Ectodermal cell (in vitro differentiated cells): Measurements from ENCODE around the gene AMHR2. TPM values are rescaled to one million over a fixed set of nuclear protein-coding genes. Genes with fewer than 3 reads are reported as not detected.
A peak's percentile ranks its signal among the peaks of the same experiment; 100 is the strongest.
"Not testable (repeated sequence)": the region's sequence is repeated elsewhere in the genome, so short reads cannot be mapped to it uniquely, and the experiment has no call there.

Experiments
- H3K27ac ChIP-seq: 2 replicates; pipeline ENCODE4 v1.7.0; 2013; ENCODE audit warnings: mild to moderate bottlenecking, low read depth, low read length; ENCODE audit not compliant: insufficient read depth, poor library complexity, severe bottlenecking
- H3K27me3 ChIP-seq: 2 replicates; pipeline ENCODE4 v1.7.0; 2013; ENCODE audit warnings: mild to moderate bottlenecking, low read length; ENCODE audit not compliant: insufficient read depth, control insufficient read depth, poor library complexity, severe bottlenecking
- H3K36me3 ChIP-seq: one replicate; pipeline ENCODE4 v1.7.0; 2013; ENCODE audit warnings: low read length; ENCODE audit not compliant: control insufficient read depth, insufficient read depth
- H3K4me1 ChIP-seq: one replicate; pipeline ENCODE4 v1.7.0; 2013; ENCODE audit warnings: low read length; ENCODE audit not compliant: control insufficient read depth, insufficient read depth
- H3K4me3 ChIP-seq: 2 replicates; pipeline ENCODE4 v1.7.0; 2013; ENCODE audit warnings: low read depth, low read length, control low read depth; ENCODE audit not compliant: insufficient read depth
- H3K9me3 ChIP-seq: 2 replicates; pipeline ENCODE4 v1.7.0; 2013; ENCODE audit warnings: mild to moderate bottlenecking, low read length, moderate library complexity; ENCODE audit not compliant: control insufficient read depth
- WGBS, 2 experiments: methylation state at CpG; one replicate each; pipeline ENCODE4 v1.1.7; 2013; ENCODE audit warnings: missing lambda C conversion rate in 2 of 2; 5-methylcytosine and 5-hydroxymethylcytosine counted together
- polyA plus RNA-seq, 4 experiments: library from polyadenylated mRNA; stranded (reverse); fragments of 50-300 nt; gene quantifications; one replicate each; pipeline ENCODE4 v1.2.3, GENCODE V29; 2013

AMHR2 gene
- polyA plus RNA-seq (2013, experiment 1 of 4), result 4.1 TPM
- polyA plus RNA-seq (2013, experiment 2 of 4), result 6.9 TPM
- 3.1 TPM for polyA plus RNA-seq (2013, experiment 3 of 4)
- polyA plus RNA-seq (2013, experiment 4 of 4), result 3.3 TPM

DNA sequence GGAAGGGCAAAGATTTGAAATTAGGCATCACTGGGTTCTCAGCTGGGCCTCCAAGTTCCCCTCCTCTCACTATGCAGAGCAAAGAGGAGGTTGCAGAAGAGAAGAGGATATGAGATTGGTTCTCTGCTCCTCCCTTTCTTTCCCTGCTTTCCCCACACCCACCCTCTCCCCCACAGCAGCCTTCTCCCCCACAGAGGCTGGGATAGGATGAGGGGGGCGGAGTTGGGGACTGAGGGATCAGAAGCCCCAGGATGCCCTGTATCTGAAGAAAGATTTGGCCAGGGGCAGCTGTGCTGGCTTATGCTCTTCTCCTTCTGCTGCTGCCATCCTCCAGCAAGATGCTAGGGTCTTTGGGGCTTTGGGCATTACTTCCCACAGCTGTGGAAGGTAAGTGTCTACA, at the start of gene AMHR2:
TSS of gene AMHR2 (plus strand) at position 259 of the 400 bp plus-strand sequence. CDS start at position 339, 80 bp downstream.
- 93 to 94% methylated on average over 1 of the region's 1 CpG for WGBS, 2 experiments

DNA sequence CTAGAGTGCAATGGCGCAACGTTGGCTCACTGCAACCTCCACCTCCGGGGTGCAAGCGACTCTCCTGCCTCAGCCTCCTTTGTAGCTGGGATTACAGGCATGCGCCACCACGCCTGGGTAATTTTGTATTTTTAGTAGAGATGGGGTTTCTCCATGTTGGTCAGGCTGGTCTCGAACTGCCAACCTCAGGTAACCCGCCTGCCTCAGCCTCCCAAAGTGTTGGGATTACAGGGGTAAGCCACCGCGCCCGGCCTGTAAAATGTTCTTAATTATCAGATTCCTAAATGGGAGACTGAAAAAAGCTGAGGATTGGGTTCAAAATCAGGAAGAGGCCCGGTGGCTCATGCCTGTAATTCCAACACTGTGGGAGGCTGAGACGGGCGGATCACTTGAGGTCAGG, 49.4 kb upstream of the AMHR2 start:
- WGBS, 2 experiments, result 85 to 90% methylated on average over 14 of the region's 14 CpGs
- not testable (repeated sequence) for H3K36me3 ChIP-seq, H3K4me3 ChIP-seq, H3K9me3 ChIP-seq, H3K27me3 ChIP-seq, H3K27ac ChIP-seq
- H3K4me1 ChIP-seq, result peaks cover 22% of the 10 kb centered on the region

More for the DNA sequence above, at the start of gene AMHR2:
- Histone ChIP-seq H3K4me1 (peaks cover 19% of the 10 kb centered on the region), H3K9me3 (no peaks in the 10 kb centered on the region), H3K36me3 (no peaks in the 10 kb centered on the region), H3K4me3 (no peak within 1 kb of the TSS), H3K27ac (peak within 1 kb of the TSS; percentile 22), H3K27me3 (no peaks in the 10 kb centered on the region)

DNA sequence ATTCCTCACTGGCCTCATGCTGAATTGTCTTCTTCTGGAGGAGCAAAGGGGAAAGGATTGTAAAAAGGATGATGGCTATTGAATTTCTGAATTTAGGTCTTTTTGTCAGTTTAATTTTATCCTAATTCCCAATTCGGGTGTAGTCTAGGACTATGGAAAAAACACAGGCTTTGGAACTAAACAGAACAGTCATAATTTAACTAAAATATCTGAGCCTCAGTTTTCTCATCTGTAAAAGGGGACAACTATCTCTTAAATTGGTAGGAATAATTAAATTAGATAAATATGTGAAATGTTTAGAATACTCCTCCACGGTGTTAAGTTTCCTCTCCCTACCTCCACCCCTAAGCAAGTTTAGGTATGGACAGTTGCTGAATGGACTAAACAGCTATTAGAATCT, 46.9 kb upstream of the AMHR2 start:
- H3K9me3 ChIP-seq, result no peaks in the 10 kb centered on the region
- H3K4me3 ChIP-seq, result no peak overlapping the region
- no peaks in the 10 kb centered on the region for H3K36me3 ChIP-seq
- H3K27me3 ChIP-seq, result no peaks in the 10 kb centered on the region
- 83 to 86% methylated on average over 1 of the region's 2 CpGs for WGBS, 2 experiments
- H3K4me1 ChIP-seq, result peaks cover 15% of the 10 kb centered on the region
- no peak overlapping the region for H3K27ac ChIP-seq

DNA sequence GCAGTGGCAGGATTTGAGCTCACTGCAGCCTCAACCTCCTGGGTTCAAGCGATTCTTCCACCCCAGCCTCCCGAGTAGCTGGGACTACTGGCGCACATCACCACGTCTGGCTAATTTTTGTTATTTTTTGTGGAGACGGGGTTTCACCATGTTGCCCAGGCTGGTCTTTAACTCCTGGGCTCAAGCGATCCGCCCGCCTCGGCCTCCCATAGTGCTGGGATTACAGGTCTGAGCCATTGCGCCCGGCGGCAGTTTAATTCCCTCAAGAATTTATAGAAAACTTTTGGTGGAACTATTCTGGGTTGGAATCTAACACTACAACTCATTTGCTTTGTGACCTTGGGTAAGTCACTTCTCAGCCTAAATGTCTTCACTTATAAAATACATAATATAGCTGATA, 45.4 kb upstream of the AMHR2 start:
- no peaks in the 10 kb centered on the region for H3K27me3 ChIP-seq
- no peak overlapping the region for H3K4me3 ChIP-seq
- H3K36me3 ChIP-seq, result peaks cover 13% of the 10 kb centered on the region
- peak overlapping the region; percentile 88 for H3K27ac ChIP-seq
- peaks cover 29% of the 10 kb centered on the region for H3K4me1 ChIP-seq
- H3K9me3 ChIP-seq, result no peaks in the 10 kb centered on the region
- WGBS, 2 experiments, result 89% methylated on average over 12 of the region's 12 CpGs

DNA sequence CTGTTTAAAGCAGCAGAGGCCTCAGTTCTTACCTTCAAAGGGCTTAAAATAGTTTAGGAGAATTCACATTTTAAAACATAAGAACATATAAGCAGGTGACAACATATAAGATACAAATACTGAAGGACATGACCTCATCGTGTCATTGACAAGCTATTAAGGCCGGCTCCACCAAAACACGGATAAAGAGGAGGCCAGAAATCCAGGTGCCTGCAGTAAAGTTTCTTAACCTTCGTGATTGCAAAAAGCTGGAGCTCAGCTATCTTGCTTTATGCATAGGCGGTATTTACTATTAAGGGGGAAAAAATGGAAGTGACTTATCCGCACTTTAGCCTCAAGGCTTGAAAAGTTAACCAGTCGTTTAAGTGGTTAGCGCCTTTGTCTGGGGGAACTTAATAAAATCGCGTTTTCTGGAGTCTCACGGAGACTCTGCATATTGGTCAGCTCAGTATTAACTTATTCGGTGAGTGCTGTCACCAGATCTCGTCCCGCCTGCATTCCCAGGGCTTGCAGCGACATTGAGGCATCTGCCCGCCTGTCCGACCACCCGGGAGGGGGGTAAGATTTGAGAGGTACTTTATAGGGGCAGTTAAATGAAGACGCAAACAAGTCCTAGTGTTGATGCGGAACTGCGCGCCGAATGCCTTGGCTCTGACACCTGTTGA, 44.8 kb upstream of the AMHR2 start:
- Histone ChIP-seq H3K4me1 (peaks cover 32% of the 10 kb centered on the region), H3K27me3 (no peaks in the 10 kb centered on the region), H3K27ac (peak overlapping the region; percentile 88), H3K36me3 (peaks cover 19% of the 10 kb centered on the region), H3K9me3 (no peaks in the 10 kb centered on the region), H3K4me3 (peak overlapping the region; percentile 51)
- 35% methylated on average over 23 of the region's 23 CpGs for WGBS, 2 experiments

DNA sequence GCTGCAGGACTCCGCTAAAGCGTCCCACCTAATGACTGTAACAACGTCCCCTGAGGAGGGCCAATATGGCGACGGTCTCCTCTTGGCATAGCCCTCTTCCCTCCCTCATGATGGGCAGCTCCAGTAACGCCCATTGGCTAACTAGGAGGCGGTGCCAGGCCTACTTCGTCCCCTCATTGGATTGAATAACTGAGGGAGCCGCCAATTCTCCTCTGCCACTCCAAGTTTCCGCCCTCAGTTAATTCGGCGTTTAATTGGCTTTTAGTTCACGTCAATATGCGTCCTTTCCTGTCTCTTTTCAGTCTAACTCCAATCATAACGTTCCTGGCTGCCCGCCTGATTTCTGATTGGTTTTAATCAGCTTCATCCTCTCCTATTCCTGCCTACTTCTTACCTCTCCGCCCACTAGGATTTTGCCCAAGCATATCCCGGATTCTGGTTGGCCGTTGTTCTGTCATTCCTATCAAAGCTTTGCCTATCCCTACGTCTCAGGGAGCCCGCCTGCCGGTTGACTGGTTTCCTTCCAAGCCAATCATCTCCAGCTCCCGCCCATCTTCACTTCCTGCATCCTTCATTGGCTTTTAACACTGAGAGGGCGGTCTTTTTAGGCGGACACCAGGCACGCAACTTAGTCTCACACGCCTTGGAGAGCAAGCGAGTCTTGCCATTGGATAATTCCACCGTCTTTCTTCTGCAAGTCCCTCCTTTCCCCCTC, 44.1 kb upstream of the AMHR2 start:
- H3K4me1 ChIP-seq, result peaks cover 34% of the 10 kb centered on the region
- WGBS, 2 experiments, result 0% methylated on average over 29 of the region's 29 CpGs
- H3K9me3 ChIP-seq, result no peaks in the 10 kb centered on the region
- peak overlapping the region; percentile 97 for H3K27ac ChIP-seq
- H3K36me3 ChIP-seq, result peaks cover 20% of the 10 kb centered on the region
- H3K27me3 ChIP-seq, result no peaks in the 10 kb centered on the region
- peak overlapping the region; percentile 57 for H3K4me3 ChIP-seq

DNA sequence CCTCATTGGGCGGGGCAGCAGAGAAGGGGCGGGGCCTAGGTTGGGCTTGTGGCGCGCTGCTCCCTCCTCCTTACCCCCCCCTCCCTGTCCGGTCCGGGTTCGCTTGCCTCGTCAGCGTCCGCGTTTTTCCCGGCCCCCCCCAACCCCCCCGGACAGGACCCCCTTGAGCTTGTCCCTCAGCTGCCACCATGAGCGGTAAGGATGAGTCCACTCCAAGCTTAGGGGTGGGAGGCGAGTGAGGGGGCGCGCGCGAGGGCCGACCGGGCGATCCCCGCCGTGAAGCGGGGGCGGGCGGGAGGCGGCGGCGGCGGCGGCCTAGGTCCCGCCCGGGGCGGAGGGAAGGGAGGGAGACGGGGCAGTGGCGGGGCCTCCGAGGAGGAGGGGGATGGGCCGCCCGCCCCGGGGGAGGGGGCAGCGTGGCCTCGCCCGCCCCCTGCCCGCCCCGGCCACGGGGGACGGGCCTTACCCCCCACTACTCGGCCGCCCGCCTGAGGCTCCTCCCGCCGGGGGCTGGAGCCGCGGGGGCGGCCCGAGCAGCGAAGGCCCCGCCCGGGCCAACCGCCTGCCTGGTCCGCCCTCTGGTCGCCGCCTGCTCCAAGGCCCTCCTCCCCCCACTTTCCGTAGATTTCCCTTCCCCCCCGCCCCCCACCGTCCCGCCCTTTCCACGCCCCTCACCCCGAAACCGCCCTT, 43.4 kb upstream of the AMHR2 start, which contains the start of gene SP1:
TSS of gene SP1 (plus strand) at position 73 of the 690 bp plus-strand sequence. CDS start at position 189, 116 bp downstream.
- Histone ChIP-seq H3K4me3 (peak within 1 kb of the TSS; percentile 57), H3K4me1 (peaks cover 36% of the 10 kb centered on the region), H3K27me3 (no peaks in the 10 kb centered on the region), H3K9me3 (no peaks in the 10 kb centered on the region), H3K27ac (peak within 1 kb of the TSS; percentile 97), H3K36me3 (peaks cover 20% of the 10 kb centered on the region)
- WGBS, 2 experiments, result 0% methylated on average over 59 to 67 of the region's 71 CpGs

DNA sequence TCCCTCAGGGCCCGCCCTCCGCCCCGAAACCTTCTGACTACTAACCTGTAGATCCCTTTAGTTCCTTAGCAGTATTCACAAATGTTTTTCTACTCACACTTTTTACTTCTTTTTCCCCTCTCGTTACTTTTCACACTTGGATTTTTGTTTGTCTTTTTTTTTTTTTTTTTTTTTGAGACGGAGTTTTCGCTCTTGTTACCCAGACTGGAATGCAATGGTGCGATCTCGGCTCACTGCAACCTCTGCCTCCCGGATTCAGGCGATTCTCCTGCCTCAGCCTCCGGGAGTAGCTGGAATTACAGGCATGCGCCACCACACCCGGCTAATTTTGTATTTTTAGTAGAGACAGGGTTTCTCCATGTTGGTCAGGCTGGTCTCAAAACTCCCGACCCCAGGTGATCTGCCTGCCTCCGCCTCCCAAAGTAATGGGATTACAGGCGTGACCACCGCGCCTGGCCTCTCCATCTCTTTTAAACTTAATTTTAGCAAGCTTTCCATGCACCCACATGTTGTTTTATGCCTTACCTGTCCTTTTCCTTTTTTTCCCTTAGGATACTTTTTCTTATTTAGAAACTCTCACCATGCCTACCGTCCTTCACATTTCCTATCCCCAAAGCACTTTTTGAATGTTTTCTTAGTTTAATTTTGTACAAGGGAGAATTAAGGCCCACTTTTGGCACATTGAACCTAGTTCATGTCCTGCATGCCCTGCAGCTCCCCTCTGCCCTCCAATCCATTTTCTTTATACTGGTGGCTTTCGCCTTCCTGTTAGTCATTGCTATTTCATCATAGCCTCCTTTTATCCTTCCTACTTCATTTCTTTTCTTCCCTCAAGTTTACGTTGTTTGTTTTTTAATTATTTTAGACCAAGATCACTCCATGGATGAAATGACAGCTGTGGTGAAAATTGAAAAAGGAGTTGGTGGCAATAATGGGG, 42.6 kb upstream of the AMHR2 start:
- WGBS, 2 experiments, result 10 to 14% methylated on average over 19 to 20 of the region's 21 CpGs
- H3K27me3 ChIP-seq, result no peaks in the 10 kb centered on the region

DNA sequence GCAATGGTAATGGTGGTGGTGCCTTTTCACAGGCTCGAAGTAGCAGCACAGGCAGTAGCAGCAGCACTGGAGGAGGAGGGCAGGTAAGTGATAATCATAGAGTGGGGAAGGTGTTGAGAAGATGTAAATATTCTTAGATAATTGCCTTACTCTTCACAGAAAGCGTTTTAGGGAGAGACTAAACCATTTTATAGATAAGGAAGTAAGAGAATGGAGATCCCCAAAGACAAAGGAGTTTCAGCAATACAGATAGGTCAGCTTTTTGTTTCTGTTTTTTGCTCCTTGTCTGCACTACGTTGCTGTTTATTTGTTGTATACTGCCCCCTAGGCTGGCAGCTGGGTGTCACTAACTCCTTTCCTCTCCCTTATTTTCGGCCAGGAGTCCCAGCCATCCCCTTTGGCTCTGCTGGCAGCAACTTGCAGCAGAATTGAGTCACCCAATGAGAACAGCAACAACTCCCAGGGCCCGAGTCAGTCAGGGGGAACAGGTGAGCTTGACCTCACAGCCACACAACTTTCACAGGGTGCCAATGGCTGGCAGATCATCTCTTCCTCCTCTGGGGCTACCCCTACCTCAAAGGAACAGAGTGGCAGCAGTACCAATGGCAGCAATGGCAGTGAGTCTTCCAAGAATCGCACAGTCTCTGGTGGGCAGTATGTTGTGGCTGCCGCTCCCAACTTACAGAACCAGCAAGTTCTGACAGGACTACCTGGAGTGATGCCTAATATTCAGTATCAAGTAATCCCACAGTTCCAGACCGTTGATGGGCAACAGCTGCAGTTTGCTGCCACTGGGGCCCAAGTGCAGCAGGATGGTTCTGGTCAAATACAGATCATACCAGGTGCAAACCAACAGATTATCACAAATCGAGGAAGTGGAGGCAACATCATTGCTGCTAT, 41.7 kb upstream of the AMHR2 start:
- H3K36me3 ChIP-seq, result peaks cover 20% of the 10 kb centered on the region
- peaks cover 36% of the 10 kb centered on the region for H3K4me1 ChIP-seq
- H3K9me3 ChIP-seq, result no peaks in the 10 kb centered on the region
- WGBS, 2 experiments, result 76% methylated on average over 9 of the region's 9 CpGs
- H3K27me3 ChIP-seq, result no peaks in the 10 kb centered on the region
- H3K4me3 ChIP-seq, result peak overlapping the region; percentile 57
- H3K27ac ChIP-seq, result no peak overlapping the region

More for the DNA sequence above, 42.6 kb upstream of the AMHR2 start:
- peak overlapping the region; percentile 88 for H3K27ac ChIP-seq
- H3K9me3 ChIP-seq, result no peaks in the 10 kb centered on the region
- H3K4me1 ChIP-seq, result peaks cover 36% of the 10 kb centered on the region
- H3K36me3 ChIP-seq, result peaks cover 20% of the 10 kb centered on the region
- H3K4me3 ChIP-seq, result peak overlapping the region; percentile 57
